ENCODE data around the gene AKR1B1. TPM values are rescaled to one million over a fixed set of nuclear protein-coding genes. Genes with fewer than 3 reads are reported as not detected.

AKR1B1 gene
- total RNA-seq, 4 donors from 2014 or later = 66.0 to 110 (median 104) TPM

GRCh38 chr7:134470864-134471263, 12.0 kb upstream of the AKR1B1 start:
- no peak for DNase-seq (ENCODE audit: low spot score)
- no peak for ATAC-seq (ENCODE audit: low FRiP score)
- no peak for TF ChIP-seq CTCF (IDR thresholded peaks at IDR 0.05)

- ATAC-seq (ENCODE audit: low FRiP score) (no peak), DNase-seq (ENCODE audit: low spot score) (no peak)
- no peak for TF ChIP-seq CTCF (IDR thresholded peaks at IDR 0.05)
These were observed 10.7 kb upstream of the AKR1B1 start for GRCh38 chr7:134469622-134470021.

- DNase-seq (ENCODE audit: low spot score) (no peak), ATAC-seq (ENCODE audit: low FRiP score) (no peak)
- TF ChIP-seq CTCF (IDR thresholded peaks at IDR 0.05) = no peak
These were observed 9.6 kb upstream of the AKR1B1 start for GRCh38 chr7:134468475-134468874.

- TF ChIP-seq CTCF (IDR thresholded peaks at IDR 0.05) = no peak
- no peak for ATAC-seq (ENCODE audit: low FRiP score)
- DNase-seq (ENCODE audit: low spot score) = no peak
These were observed 9.2 kb upstream of the AKR1B1 start for GRCh38 chr7:134468054-134468453.

GRCh38 chr7:134465491-134465890, 6.6 kb upstream of the AKR1B1 start:
- no peak for DNase-seq (ENCODE audit: low spot score)
- TF ChIP-seq CTCF (IDR thresholded peaks at IDR 0.05) = no peak
- no peak for ATAC-seq (ENCODE audit: low FRiP score)

GRCh38 chr7:134464496-134464895, 5.6 kb upstream of the AKR1B1 start:
- ATAC-seq (ENCODE audit: low FRiP score) = no peak
- DNase-seq (ENCODE audit: low spot score) = no peak
- TF ChIP-seq CTCF (IDR thresholded peaks at IDR 0.05) = no peak

- TF ChIP-seq CTCF (IDR thresholded peaks at IDR 0.05) = no peak
- no peak for ATAC-seq (ENCODE audit: low FRiP score)
- DNase-seq (ENCODE audit: low spot score) = no peak
These were observed 4.9 kb upstream of the AKR1B1 start for GRCh38 chr7:134463751-134464150.
